HL-60/S4 treated with retinoic acid at 250 ng/mL for 4 days and 3 days (cell line): ENCODE results near the gene YY1.
"Not testable (repeated sequence)": the region's sequence is repeated elsewhere in the genome, so short reads cannot be mapped to it uniquely, and the experiment has no call there.

Experiments
- in situ Hi-C: fragments of 300-500 bp; cut with MboI; formaldehyde crosslinking; loops from 2 replicates; pipeline ENCODE4 v1.7.0; 2022; ENCODE audit warnings: low sequenced_read_pairs

YY1 gene

DNA sequence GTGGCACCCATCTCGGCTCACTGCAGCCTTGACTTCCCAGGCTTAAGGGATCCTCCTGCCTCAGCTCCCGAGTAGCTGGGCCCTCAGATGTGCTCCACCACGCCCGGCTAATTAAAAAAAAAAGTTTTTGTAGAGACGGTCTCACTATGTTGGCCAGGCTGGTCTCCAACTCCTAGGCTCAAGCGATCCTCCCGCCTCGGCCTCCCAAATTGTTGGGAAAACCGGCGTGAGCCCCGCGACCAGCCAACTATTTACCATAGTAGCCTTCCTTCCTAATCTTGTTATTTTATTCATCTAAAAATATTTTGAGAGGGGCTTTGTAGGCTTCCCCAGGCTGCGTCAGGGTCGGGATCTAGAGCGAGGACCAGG, 25.4 kb upstream of the YY1 start:
- in situ Hi-C loops, result no loop called here

- in situ Hi-C loops, result no loop called here
These were observed 24.8 kb upstream of the YY1 start for GRCh38 chr14:100213956-100214769.

DNA sequence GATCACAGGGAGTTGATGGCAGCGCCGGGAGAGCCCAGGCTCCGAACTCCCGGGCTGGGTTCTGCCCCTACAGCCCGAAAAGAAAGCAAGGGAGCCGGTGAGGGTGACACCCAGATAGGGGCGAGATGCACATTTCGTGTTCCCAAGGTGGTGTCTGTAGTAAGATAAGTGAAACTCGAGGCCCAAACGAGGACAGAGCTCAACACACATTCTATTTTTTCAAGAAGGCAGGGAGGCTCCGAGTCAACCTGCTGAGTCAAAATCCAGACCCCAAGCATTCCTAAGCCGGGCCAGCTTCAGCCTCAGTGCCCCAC, 24.2 kb upstream of the YY1 start:
- in situ Hi-C loops, result no loop called here

DNA sequence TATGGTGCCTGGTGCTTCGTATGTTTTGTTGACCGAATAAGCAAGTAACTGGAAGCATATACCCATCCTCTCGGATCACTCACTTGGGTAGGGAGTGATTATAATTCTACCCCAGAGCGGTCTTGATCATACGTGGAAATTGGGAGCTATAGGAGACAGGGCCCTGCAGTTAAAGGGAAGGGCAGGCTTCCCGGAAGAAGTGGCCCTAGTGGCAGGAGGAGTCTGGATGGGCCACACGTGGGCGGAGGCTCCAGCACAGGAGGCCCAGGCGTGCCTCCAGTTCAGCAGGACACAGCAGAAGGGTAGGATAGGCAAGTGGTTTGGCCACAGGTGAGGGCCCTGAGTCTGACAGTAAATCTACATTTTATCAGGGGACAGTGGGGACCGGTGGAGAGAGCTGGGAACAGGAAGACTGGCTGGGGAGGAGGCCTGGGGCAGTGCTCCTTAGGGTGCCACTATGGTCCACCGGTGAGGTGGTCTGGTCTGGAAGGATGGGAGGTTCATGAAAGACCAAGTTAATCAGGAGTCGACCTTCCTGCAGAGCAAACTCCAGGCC, 23.5 kb upstream of the YY1 start:
- in situ Hi-C loops, result no loop called here

- in situ Hi-C loops, result no loop called here
These were observed 19.7 kb upstream of the YY1 start for GRCh38 chr14:100219126-100219785.

GRCh38 chr14:100221533-100222223, 17.3 kb upstream of the YY1 start:
- in situ Hi-C loops, result no loop called here

- in situ Hi-C loops, result no loop called here
These were observed 16.5 kb upstream of the YY1 start for GRCh38 chr14:100222224-100223093.

- in situ Hi-C loops, result no loop called here
These were observed 15.4 kb upstream of the YY1 start for GRCh38 chr14:100223332-100224201.

DNA sequence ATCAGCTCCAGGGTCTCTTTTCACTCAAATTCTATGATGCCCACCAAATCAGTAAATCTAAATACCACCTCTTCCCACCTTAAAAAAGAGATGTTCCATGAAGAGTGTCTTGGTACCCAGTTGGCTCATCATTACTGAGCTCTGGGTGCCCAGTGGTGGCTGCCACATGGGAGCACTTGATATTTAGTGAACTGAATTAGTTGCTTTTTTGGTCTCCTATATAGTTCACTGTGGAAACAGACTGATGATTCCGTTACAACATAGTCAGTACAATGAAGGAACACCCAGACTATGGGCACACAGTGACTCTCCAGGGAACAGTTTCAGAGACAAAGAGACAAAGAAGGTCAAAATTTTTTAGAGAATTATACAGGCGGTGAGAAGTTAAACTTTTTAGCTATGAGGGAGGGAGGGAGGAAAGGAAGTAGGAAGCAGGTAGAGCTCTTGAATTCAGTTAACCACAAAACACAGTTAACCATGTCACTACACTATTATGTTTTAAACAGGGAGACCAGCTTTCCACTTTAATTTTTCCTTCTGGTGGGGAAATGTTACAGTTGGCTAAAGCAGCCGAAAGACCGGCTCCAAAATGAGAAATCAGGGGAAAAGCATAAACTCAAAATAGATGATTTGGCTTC, 14.6 kb upstream of the YY1 start:
- in situ Hi-C loops, result no loop called here

DNA sequence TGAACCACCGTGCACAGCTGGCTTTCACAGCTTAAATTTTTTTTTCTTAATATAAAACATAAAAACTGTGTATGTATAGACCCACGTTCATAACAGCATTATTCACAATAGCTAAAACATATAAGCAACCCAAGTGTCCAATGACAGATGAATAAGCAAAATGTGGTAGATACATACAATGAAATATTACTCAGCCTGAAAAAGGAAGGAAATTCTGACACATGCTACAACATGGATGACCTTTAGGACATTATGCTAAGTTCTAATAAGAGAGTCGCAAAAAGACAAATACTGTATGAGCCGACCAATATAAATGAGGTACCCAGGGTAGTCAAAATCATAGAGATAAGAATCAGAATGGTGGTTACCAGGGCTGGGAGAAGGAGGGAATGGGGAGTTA, 13.8 kb upstream of the YY1 start:
- in situ Hi-C loops, result no loop called here

- in situ Hi-C loops, result no loop called here
These were observed 8.6 kb upstream of the YY1 start for GRCh38 chr14:100230361-100230760.

GRCh38 chr14:100234511-100234910, 4.4 kb upstream of the YY1 start:
- in situ Hi-C loops, result no loop called here

DNA sequence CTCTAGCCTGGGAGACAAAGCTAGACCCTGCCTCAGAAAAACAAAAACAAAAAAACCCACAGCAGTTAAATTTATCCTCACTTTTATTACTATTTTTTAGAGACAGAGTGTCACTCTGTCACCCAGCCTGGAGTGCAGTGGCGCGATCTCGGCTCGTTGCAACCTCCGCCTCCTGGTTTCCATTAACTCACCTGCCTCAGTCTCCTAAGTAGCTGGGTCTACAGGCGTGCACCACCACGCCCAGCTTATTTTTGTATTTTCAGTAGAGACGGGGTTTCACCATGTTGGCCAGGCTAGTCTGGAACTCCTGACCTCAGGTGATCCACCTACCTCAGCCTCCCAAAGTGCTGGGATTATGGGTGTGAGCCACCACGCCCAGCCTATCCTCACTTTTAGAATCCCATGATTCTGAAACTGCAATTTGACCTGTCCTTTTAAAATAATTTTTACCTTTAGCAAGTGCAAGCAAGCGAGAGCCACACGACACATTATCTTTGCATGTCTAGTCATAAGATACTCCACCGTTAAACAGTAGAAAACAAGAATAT, 2.6 kb upstream of the YY1 start:
- in situ Hi-C loops, result not testable (repeated sequence)

- in situ Hi-C loops, result no loop called here
These were observed 2.1 kb upstream of the YY1 start for GRCh38 chr14:100236881-100237280.

DNA sequence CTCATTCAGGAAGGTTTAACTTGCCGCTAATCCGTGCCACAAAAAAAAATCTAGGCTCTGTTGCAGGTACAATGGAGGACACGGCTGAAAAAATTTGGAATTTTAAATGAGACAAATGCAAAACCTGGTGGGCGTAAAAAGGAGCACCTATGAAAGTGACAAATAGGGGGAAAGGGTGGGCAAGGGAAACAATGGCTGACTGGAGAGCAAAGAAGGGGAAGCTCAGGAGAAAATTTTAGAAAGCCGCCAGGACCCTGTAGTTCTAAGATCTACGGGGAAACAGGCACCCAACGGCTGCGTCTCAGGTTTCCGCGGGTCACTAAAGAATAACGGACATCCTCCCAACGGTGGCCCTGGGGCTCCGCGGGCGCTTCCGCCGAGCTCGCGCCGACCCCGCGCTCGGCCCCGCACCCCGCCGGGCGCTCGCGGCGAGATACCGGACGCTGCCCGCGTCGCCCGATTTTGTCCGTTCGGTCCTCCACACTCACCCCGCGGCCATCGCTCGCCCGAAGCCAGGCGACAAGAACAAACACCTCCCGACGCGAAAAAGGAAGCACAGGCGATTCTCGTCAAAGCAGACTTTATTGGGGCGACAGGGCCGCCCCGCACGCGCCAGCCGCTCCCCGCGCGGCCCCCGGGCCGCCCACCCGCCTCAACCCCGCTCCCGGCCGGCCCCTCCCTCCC, 1.1 kb upstream of the YY1 start:
- in situ Hi-C loops, result no loop called here

DNA sequence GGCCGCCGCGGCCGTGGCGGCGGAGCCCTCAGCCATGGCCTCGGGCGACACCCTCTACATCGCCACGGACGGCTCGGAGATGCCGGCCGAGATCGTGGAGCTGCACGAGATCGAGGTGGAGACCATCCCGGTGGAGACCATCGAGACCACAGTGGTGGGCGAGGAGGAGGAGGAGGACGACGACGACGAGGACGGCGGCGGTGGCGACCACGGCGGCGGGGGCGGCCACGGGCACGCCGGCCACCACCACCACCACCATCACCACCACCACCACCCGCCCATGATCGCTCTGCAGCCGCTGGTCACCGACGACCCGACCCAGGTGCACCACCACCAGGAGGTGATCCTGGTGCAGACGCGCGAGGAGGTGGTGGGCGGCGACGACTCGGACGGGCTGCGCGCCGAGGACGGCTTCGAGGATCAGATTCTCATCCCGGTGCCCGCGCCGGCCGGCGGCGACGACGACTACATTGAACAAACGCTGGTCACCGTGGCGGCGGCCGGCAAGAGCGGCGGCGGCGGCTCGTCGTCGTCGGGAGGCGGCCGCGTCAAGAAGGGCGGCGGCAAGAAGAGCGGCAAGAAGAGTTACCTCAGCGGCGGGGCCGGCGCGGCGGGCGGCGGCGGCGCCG, 381 bp downstream of the YY1 start:
- in situ Hi-C loops, result no loop called here

DNA sequence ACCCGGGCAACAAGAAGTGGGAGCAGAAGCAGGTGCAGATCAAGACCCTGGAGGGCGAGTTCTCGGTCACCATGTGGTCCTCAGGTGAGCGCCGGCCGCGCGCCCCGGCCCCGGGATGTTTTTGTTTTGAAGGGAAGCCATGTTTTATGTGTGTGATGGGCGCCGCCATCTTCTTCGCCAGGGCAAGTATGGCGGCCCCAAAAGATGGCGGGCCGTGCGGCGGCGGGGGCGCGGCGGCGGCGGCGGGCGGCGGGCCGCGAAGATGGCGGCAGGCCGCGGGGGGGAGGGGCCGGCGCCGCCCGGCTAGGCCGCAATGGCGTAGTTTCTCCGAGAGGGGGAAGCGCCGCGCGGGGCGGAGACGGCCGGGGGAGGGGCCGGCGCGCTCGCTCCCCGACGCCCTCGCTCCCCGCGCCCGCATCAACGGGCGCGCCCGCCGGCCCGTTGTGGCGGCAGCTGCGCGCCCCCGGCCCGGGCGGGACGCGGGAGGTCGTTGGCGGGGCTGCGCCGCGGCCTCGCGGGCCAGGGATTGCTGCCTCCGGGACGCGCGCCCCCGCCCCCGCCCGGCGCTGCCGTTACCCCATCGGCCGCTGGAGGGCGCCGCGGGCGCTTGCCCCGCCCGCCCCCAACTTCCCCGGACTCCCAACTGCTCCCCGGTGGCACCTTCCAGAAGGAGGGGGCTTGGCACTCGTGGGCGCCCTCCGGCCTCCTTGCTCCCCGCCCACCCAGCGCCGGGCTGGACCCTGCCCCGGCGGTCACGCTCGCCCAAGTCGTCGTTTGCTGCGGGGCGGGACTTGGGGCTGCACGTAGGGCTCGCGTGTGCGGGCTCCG, 1.1 kb downstream of the YY1 start:
- in situ Hi-C loops, result no loop called here
